BE2C (cell line): ENCODE measurements around the gene ARL5A. TPM values are rescaled to one million over a fixed set of nuclear protein-coding genes. Genes with fewer than 3 reads are reported as not detected.
A peak's percentile ranks its signal among the peaks of the same experiment; 100 is the strongest.
"Not testable (repeated sequence)": the region's sequence is repeated elsewhere in the genome, so short reads cannot be mapped to it uniquely, and the experiment has no call there.

ENCODE experiments used
- DNase-seq: peaks from one replicate; pipeline ENCODE4 v3.0.0-alpha.2; 2020
- H3K27me3 ChIP-seq: fragments of 250-450 bp; sonication (Bioruptor Pico); 2 replicates; pipeline ENCODE4 v1.5.1; 2020; ENCODE audit warnings: mild to moderate bottlenecking
- H3K36me3 ChIP-seq: fragments of 250-450 bp; sonication (Bioruptor Pico); 2 replicates; pipeline ENCODE4 v1.5.1; 2020; ENCODE audit warnings: mild to moderate bottlenecking
- H3K4me1 ChIP-seq: fragments of 250-450 bp; sonication (Bioruptor Pico); 2 replicates; pipeline ENCODE4 v1.5.1; 2020
- H3K4me3 ChIP-seq: 2 replicates; pipeline ENCODE4 v1.5.1; 2011; ENCODE audit warnings: low read depth, low read length
- H3K9me3 ChIP-seq: fragments of 250-450 bp; sonication (Bioruptor Pico); 2 replicates; pipeline ENCODE4 v1.5.1; 2020
- CTCF ChIP-seq: IDR thresholded peaks from 2 replicates; pipeline ENCODE4 v1.5.1; 2012; ENCODE audit warnings: mild to moderate bottlenecking, low read depth, low read length
- polyA plus RNA-seq: library from polyadenylated mRNA; unstranded; fragments of >200 nt; gene quantifications from one replicate; pipeline ENCODE4 v1.2.1, GENCODE V29; 2012; ENCODE audit warnings: low read depth, missing spikeins; ENCODE audit not compliant: insufficient read length, insufficient read depth

Gene ARL5A
- 13.7 TPM for polyA plus RNA-seq

GRCh38 chr2:151828143-151828889 lies at the start of gene ARL5A:
TSS of gene ARL5A (minus strand) at chr2:151828421. CDS start at chr2:151828176, 245 bp downstream.
- peak; percentile 87 for DNase-seq
- no peaks in the 10 kb centered on the region for H3K27me3 ChIP-seq
- peak within 1 kb of the TSS; percentile 82 for H3K4me3 ChIP-seq
- TF ChIP-seq CTCF, result no peak
- no peaks in the 10 kb centered on the region for H3K36me3 ChIP-seq
- no peaks in the 10 kb centered on the region for H3K9me3 ChIP-seq
- no peaks in the 10 kb centered on the region for H3K4me1 ChIP-seq

GRCh38 chr2:151875631-151876030 lies 47.4 kb upstream of the ARL5A start:
- H3K27me3 ChIP-seq, H3K4me1 ChIP-seq, H3K9me3 ChIP-seq, DNase-seq, H3K36me3 ChIP-seq, H3K4me3 ChIP-seq: not testable (repeated sequence)

- no peaks in the 10 kb centered on the region for H3K36me3 ChIP-seq
- no peak overlapping the region for H3K4me3 ChIP-seq
- no peak for TF ChIP-seq CTCF
- DNase-seq, result no peak
- no peaks in the 10 kb centered on the region for H3K9me3 ChIP-seq
- H3K27me3 ChIP-seq, result peaks cover 3% of the 10 kb centered on the region; the same call in 1 of the 2 replicates
- no peaks in the 10 kb centered on the region for H3K4me1 ChIP-seq
These were observed 44.2 kb upstream of the ARL5A start for GRCh38 chr2:151872463-151872862.

GRCh38 chr2:151869291-151869690 lies 41.1 kb upstream of the ARL5A start:
- Histone ChIP-seq H3K4me3 (no peak overlapping the region), H3K36me3 (no peaks in the 10 kb centered on the region), H3K4me1 (no peaks in the 10 kb centered on the region), H3K9me3 (no peaks in the 10 kb centered on the region), H3K27me3 (peaks cover 3% of the 10 kb centered on the region; the same call in 1 of the 2 replicates)
- no peak for DNase-seq
- TF ChIP-seq CTCF, result no peak

GRCh38 chr2:151862700-151863099 lies 34.5 kb upstream of the ARL5A start:
- TF ChIP-seq CTCF, result no peak
- no peak overlapping the region for H3K4me3 ChIP-seq
- no peaks in the 10 kb centered on the region for H3K36me3 ChIP-seq
- H3K4me1 ChIP-seq, result no peaks in the 10 kb centered on the region
- no peak for DNase-seq
- no peaks in the 10 kb centered on the region for H3K27me3 ChIP-seq
- H3K9me3 ChIP-seq, result no peaks in the 10 kb centered on the region

GRCh38 chr2:151861174-151861573 lies 33.0 kb upstream of the ARL5A start:
- Histone ChIP-seq H3K9me3 (no peaks in the 10 kb centered on the region), H3K4me1 (no peaks in the 10 kb centered on the region), H3K36me3 (no peaks in the 10 kb centered on the region), H3K27me3 (no peaks in the 10 kb centered on the region), H3K4me3 (no peak overlapping the region)
- TF ChIP-seq CTCF, result no peak
- no peak for DNase-seq
